Activated T-helper 17 cell treated with anti-CD3 and anti-CD28 coated beads, Interleukin-2, amount 50 U/mL, for 72 hours (primary cell): ENCODE results near the gene B3GALT2. TPM values are rescaled to one million over a fixed set of nuclear protein-coding genes. Genes with fewer than 3 reads are reported as not detected.
"Not testable (repeated sequence)": the region's sequence is repeated elsewhere in the genome, so short reads cannot be mapped to it uniquely, and the experiment has no call there.

Experiments
- ATAC-seq: fragments of 150-1000 bp; cut with Tn5 transposase; replicated peaks from 2 replicates; pipeline ENCODE4 v1.10.0; 2021; ENCODE audit warnings: mild to moderate bottlenecking, moderate library complexity
- H3K27ac Mint-ChIP-seq: one replicate; pipeline ENCODE4 v1.8.0; 2022; ENCODE audit warnings: mixed read lengths
- H3K27me3 Mint-ChIP-seq: one replicate; pipeline ENCODE4 v1.8.0; 2022; ENCODE audit warnings: mixed read lengths
- H3K36me3 Mint-ChIP-seq: one replicate; pipeline ENCODE4 v1.8.0; 2022; ENCODE audit warnings: low read depth, mild to moderate bottlenecking, mixed read lengths
- H3K4me1 Mint-ChIP-seq: one replicate; pipeline ENCODE4 v1.8.0; 2022; ENCODE audit warnings: mixed read lengths
- H3K4me3 Mint-ChIP-seq: one replicate; pipeline ENCODE4 v1.8.0; 2022; ENCODE audit warnings: mild to moderate bottlenecking, mixed read lengths
- H3K9me3 Mint-ChIP-seq: one replicate; pipeline ENCODE4 v1.8.0; 2022; ENCODE audit warnings: mixed read lengths
- total RNA-seq, 2 donors: library from RNA; stranded (reverse); gene quantifications; one replicate each; pipeline ENCODE4 v1.2.3, GENCODE V29; 2022

The B3GALT2 gene, protein sequence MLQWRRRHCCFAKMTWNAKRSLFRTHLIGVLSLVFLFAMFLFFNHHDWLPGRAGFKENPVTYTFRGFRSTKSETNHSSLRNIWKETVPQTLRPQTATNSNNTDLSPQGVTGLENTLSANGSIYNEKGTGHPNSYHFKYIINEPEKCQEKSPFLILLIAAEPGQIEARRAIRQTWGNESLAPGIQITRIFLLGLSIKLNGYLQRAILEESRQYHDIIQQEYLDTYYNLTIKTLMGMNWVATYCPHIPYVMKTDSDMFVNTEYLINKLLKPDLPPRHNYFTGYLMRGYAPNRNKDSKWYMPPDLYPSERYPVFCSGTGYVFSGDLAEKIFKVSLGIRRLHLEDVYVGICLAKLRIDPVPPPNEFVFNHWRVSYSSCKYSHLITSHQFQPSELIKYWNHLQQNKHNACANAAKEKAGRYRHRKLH
- 1 to 10 TPM; 1.4 to 1.8 TPM for total RNA-seq

DNA sequence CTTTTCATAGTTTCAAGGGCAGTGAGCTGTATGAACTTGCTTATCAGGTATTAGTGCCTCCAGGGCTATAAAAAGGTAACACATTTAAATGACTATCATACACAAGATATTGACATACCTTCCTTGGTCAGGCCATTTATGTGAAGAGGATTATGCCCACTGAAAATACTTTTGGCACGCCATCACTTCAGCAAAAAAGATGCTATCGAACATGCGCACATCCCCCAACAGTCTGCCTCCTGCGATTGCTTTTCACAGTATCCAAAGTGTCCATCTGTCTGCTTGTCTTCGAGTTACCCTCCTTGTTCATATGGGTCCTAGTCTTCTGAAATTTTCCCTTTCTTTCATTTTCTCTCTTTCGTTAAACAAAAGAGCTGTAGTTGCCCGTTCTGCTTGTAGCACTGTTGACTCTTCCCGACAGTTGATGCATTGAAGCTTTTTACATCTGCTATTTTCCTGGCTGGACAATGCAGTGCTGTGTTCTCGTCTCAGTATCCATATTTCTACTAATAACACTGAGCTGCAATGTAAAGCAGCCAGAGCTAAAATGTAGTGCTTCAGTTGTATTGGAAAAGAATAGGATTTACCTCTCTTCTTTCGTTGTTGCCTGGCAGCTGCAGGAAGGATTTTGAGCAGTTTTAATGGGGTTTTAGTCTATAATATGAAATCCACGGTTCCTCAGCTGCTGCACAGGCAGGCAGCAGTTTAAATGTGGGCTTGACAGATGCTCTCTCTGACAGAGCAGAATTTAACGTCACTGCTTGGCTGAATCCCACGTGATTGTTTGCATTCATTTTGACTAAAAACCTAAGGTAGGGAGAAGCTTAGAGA is at the start of gene B3GALT2:
Gene B3GALT2 (minus strand): TSS at position 713 of the 831 bp plus-strand sequence. CDS start 5,051 bp downstream, outside the sequence.
- peak; percentile 84 for ATAC-seq
- H3K4me3 Mint-ChIP-seq = peak within 1 kb of the TSS; percentile 84
- H3K27ac Mint-ChIP-seq = peak within 1 kb of the TSS; percentile 78
- H3K4me1 Mint-ChIP-seq = peaks cover 20% of the 10 kb centered on the region
- no peaks in the 10 kb centered on the region for H3K9me3 Mint-ChIP-seq
- peaks cover 34% of the 10 kb centered on the region for H3K36me3 Mint-ChIP-seq
- H3K27me3 Mint-ChIP-seq = no peaks in the 10 kb centered on the region

DNA sequence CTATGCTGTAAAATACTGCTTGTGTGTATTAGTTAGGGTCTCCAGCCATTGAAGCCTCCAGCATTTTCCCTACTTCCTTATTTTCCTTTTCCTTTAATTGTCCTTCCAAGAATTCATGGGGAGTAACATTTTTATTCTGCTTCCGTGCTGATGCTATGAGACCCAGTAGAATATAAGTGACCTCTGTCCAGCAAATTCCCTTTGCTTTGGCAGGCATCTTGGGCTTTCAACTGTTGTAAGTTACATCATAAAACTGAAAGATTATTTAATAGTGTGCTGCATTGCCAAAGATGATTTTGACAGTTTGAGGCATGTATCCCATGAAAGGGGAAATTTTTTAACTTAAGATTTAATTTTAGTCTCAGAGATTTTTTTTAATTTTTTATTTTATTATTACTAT is 48.1 kb upstream of the B3GALT2 start:
- peaks cover 13% of the 10 kb centered on the region for H3K4me1 Mint-ChIP-seq
- no peaks in the 10 kb centered on the region for H3K9me3 Mint-ChIP-seq
- ATAC-seq = no peak
- H3K27me3 Mint-ChIP-seq = no peaks in the 10 kb centered on the region
- no peak overlapping the region for H3K27ac Mint-ChIP-seq
- H3K4me3 Mint-ChIP-seq = no peak overlapping the region
- peaks cover 79% of the 10 kb centered on the region for H3K36me3 Mint-ChIP-seq

DNA sequence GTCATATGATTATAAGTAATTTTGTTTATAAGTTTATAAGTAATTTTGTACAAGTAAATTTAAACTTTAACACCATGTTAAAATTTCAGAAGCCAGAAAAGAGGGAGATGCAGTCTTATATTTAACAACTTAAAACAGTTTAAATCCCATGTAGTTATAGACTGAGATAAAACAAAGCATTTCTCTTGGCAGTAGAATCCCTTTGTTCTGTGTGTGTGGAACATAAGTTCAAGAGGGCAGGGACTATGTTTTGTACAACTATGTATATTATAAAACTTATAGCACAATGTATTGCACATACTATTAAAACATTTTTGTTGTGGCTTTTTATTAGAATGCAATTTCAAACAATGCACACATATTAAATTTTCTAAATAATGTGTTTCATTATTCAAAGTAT is 44.7 kb upstream of the B3GALT2 start:
- not testable (repeated sequence) for H3K4me3 Mint-ChIP-seq, ATAC-seq
- H3K36me3 Mint-ChIP-seq = peaks cover 73% of the 10 kb centered on the region

DNA sequence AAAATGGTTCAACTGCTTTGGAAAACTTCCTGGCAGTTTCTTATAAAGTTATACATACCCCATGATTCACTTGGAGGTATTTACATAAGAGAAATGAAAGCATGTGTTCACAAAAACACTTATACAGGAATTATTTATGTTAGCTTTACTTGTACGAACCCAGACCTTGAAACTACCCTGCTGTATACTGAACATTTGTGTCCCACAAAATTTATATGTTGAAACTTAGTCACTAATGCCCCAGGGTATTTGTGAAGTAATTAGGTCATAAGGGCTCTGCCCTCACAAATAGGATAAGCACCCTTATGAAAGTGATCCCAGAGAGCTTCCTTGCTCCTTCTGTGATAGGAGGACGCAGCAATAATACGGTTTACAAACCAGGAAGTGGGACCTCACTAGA is 42.7 kb upstream of the B3GALT2 start:
- Mint-ChIP-seq H3K4me1 (peaks cover 11% of the 10 kb centered on the region), H3K4me3 (no peak overlapping the region), H3K36me3 (peaks cover 73% of the 10 kb centered on the region), H3K27me3 (no peaks in the 10 kb centered on the region), H3K9me3 (no peaks in the 10 kb centered on the region), H3K27ac (no peak overlapping the region)
- ATAC-seq = no peak

More for the DNA sequence above, 44.7 kb upstream of the B3GALT2 start:
- H3K27ac Mint-ChIP-seq, H3K9me3 Mint-ChIP-seq, H3K4me1 Mint-ChIP-seq, H3K27me3 Mint-ChIP-seq: not testable (repeated sequence)

DNA sequence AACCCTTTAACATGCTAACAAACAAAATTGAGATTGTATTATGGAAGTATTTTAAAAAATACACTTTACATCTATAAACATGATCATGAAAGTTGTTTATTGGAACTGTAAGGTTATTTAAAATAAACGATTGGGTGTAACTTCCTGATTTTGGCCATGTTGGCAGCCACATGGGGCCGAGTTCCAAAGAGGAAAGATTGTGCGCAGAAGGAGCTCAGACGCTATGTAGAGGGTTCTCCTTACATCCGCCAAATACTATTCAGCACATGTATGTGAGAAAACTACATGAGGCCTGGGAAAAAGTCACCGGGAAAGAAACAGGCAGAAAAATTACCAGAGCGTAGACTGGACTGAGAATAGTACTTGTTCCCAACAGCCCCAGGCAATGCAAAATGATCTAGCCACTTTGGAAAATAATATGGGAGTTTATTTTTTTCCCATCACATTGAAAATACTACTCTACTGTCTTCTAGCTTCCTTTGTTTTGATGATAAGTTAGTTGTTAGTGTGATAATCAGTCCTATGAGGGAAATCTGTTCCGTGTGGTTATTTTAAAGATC is 35.7 kb upstream of the B3GALT2 start:
- no peaks in the 10 kb centered on the region for H3K9me3 Mint-ChIP-seq
- H3K27me3 Mint-ChIP-seq = no peaks in the 10 kb centered on the region
- no peak overlapping the region for H3K27ac Mint-ChIP-seq
- no peak for ATAC-seq
- peaks cover 21% of the 10 kb centered on the region for H3K4me1 Mint-ChIP-seq
- H3K36me3 Mint-ChIP-seq = peaks cover 83% of the 10 kb centered on the region
- no peak overlapping the region for H3K4me3 Mint-ChIP-seq

DNA sequence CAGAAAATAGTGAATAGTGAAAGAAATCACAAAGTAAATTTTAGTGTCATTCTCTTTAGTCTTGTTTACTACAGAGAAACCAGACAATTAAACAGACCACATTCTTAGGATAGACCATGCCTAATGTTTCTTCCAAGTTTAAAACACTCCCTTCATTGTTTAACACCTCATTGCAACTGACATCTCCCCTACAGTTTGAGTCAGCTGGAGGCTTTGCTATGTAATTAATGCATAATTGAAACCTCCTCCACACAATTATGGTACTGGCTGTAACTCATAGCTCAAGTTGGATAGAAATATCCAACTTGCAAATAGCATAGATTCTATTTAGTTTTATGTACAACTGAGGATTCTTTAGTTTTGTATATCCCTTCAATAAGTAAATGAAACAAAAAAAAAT is 35.2 kb upstream of the B3GALT2 start:
- no peak for ATAC-seq
- Mint-ChIP-seq H3K36me3 (peaks cover 83% of the 10 kb centered on the region), H3K9me3 (no peaks in the 10 kb centered on the region), H3K27ac (no peak overlapping the region), H3K4me1 (peaks cover 21% of the 10 kb centered on the region), H3K27me3 (no peaks in the 10 kb centered on the region), H3K4me3 (no peak overlapping the region)

DNA sequence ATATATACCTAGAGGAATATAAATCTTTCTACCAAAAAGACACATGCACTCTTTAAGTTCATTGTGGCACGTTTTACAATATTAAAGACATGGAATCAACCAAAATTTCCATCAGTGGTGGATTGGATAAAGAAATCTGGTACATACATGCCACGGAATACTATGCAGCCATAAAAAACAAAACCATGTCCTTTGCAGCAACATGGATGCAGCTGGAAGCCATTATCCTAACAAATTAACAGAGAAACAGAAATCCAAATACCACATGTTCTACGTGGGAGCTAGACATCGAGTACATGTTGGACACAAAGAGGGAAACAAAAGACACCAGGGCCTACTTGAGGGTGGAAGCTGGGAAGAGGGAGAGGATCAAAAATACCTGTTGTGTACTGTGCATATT is 33.0 kb upstream of the B3GALT2 start:
- Mint-ChIP-seq H3K9me3 (no peaks in the 10 kb centered on the region), H3K4me3 (no peak overlapping the region), H3K4me1 (peaks cover 10% of the 10 kb centered on the region), H3K36me3 (peaks cover 86% of the 10 kb centered on the region), H3K27me3 (no peaks in the 10 kb centered on the region), H3K27ac (no peak overlapping the region)
- no peak for ATAC-seq

DNA sequence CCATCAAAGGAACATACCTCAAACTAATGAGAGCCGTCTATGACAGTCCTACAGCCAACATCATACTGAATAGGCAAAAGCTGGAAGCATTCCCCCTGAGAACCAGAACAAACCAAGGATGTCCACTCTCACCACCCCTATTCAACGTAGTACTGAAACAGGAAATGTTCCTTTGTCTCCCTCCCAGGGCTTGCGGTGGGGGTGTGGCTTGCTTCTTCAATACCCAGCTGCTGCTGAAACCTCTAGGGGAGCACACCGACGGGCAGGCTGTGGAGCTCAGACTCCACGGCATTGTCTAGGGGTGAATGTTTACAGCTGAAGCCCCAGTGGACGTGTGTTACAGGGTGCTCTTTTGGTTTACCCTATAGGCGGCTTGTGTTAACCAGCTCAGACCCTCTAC is 30.5 kb upstream of the B3GALT2 start:
- Mint-ChIP-seq H3K4me3 (no peak overlapping the region), H3K27me3 (no peaks in the 10 kb centered on the region), H3K36me3 (peaks cover 86% of the 10 kb centered on the region), H3K9me3 (no peaks in the 10 kb centered on the region), H3K4me1 (peaks cover 7% of the 10 kb centered on the region), H3K27ac (no peak overlapping the region)
- ATAC-seq = no peak

DNA sequence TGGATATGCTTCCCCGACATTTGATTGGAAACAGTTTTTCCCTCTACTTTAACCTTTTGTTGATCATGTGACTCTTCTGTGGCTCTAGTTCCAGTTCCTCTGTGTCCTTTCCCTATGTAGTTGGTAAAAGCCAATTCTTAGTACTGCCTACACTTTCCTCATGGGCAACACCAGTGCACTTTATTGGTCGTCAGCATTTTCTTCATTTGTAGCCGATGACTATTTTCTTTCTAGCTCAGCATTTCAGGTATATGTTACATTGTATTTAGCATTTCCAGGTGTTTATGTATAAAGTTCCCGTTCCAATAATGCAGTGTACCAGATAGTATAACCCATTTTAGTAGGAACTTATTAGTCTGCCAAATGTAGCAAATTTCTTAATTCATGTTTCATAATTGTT is 27.6 kb upstream of the B3GALT2 start:
- peaks cover 14% of the 10 kb centered on the region for H3K4me1 Mint-ChIP-seq
- H3K9me3 Mint-ChIP-seq = no peaks in the 10 kb centered on the region
- peaks cover 92% of the 10 kb centered on the region for H3K36me3 Mint-ChIP-seq
- H3K4me3 Mint-ChIP-seq = no peak overlapping the region
- ATAC-seq = no peak
- no peak overlapping the region for H3K27ac Mint-ChIP-seq
- H3K27me3 Mint-ChIP-seq = no peaks in the 10 kb centered on the region

DNA sequence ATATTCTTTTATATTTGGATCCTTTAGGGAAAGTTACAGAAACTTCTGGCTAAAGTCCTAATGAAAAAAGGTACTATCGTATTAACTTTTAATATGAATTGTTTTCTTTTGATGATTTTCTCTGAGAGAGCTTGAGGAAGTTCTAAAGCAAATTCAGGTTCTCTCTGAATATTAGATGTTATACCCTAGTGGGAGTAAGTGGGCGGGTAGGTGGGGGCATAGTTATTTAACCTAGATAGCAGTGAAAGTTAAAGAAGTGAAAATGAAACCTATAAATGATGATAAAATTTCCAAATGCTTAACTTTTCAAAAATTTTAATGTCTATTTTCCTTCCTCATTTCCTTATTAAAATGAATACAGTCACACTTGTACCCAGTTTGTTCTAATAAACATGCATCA is 26.2 kb upstream of the B3GALT2 start:
- Mint-ChIP-seq H3K36me3 (peaks cover 92% of the 10 kb centered on the region), H3K27ac (no peak overlapping the region), H3K27me3 (no peaks in the 10 kb centered on the region), H3K9me3 (no peaks in the 10 kb centered on the region), H3K4me3 (no peak overlapping the region), H3K4me1 (peaks cover 14% of the 10 kb centered on the region)
- no peak for ATAC-seq

DNA sequence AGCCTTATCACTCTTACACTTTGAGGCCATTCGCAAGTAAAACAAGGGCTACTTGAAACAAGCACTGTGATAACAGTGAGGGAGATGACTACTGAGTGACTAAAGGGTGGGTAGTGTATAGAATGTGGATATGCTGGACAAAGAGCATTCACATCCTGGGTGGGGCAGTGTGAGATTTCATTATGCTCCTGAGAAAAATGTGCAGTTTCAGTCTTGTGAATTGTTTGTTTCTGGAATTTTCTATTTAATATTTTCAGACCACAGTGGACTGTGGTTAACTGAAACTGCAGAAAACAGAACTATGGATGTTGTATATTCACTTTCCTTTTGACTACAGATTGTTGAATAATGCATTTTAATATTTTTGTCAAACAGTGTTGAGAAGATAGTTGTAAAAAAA is 25.1 kb upstream of the B3GALT2 start:
- peaks cover 92% of the 10 kb centered on the region for H3K36me3 Mint-ChIP-seq
- no peaks in the 10 kb centered on the region for H3K27me3 Mint-ChIP-seq
- peak; percentile 86 for ATAC-seq
- peak overlapping the region; percentile 23 for H3K27ac Mint-ChIP-seq
- H3K9me3 Mint-ChIP-seq = no peaks in the 10 kb centered on the region
- H3K4me3 Mint-ChIP-seq = no peak overlapping the region
- H3K4me1 Mint-ChIP-seq = peaks cover 14% of the 10 kb centered on the region

DNA sequence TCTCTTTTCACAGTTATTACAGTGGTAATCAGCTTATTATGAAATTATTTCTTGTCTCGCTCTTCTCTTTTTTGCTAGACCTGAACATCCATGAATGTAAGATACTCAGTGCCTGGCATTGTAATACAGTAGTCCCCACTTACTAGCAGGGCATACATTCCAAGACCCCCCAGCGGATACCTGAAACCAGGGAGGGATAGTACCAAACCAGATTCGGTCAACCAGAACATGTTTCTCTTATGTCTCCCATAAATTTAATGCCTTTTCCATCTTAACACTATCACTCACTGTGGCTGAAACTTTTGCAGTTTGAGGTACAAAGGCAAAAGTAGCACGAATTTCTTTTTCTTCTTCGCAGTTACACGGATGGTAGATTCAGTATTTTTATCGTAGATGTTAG is 24.6 kb upstream of the B3GALT2 start:
- peaks cover 14% of the 10 kb centered on the region for H3K4me1 Mint-ChIP-seq
- H3K27ac Mint-ChIP-seq = peak overlapping the region; percentile 23
- H3K4me3 Mint-ChIP-seq = no peak overlapping the region
- no peaks in the 10 kb centered on the region for H3K27me3 Mint-ChIP-seq
- no peak for ATAC-seq
- H3K36me3 Mint-ChIP-seq = peaks cover 92% of the 10 kb centered on the region
- no peaks in the 10 kb centered on the region for H3K9me3 Mint-ChIP-seq

DNA sequence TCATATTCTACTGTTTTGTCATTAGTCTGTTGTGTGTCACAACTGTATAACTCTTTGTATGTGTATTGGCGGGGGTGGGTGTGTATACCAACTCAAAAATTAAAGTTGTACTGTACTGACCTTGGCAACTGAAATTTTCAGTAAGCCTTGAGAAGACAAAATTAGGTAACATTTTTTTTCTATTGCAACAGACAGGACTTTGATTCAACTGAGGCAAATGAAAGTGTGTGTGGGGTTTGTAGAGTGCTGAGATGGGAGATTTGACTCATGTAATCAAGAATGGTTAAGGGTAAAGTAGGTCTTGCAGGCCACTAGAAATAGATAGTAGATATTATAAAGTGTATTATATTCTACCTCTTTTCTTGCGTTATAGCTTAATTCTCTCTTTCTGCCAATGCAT is 14.6 kb upstream of the B3GALT2 start:
- no peak overlapping the region for H3K4me3 Mint-ChIP-seq
- H3K27me3 Mint-ChIP-seq = no peaks in the 10 kb centered on the region
- H3K27ac Mint-ChIP-seq = no peak overlapping the region
- H3K36me3 Mint-ChIP-seq = peaks cover 57% of the 10 kb centered on the region
- peaks cover 6% of the 10 kb centered on the region for H3K9me3 Mint-ChIP-seq
- H3K4me1 Mint-ChIP-seq = peaks cover 16% of the 10 kb centered on the region
- ATAC-seq = no peak

DNA sequence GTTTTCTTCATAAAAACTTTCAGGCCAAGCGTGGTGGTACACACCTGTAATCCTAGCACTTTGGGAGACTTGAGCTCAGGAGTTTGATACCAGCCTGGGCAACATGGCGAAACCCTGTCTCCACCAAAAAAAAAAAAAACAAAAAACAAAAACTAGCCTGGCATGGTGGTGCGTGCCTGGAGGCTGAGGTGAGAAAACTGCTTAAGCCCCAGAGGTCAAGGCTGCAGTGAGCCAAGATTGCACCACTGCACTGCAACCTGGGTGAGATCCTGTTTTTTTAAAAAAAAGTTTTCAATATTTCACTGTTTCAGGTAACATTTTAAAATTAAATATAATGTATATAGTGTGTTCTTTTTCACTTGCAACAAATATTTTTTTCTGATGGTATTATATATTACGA is 13.5 kb upstream of the B3GALT2 start:
- H3K36me3 Mint-ChIP-seq = peaks cover 54% of the 10 kb centered on the region
- no peaks in the 10 kb centered on the region for H3K27me3 Mint-ChIP-seq
- no peak overlapping the region for H3K27ac Mint-ChIP-seq
- no peaks in the 10 kb centered on the region for H3K9me3 Mint-ChIP-seq
- ATAC-seq = no peak
- peaks cover 24% of the 10 kb centered on the region for H3K4me1 Mint-ChIP-seq
- H3K4me3 Mint-ChIP-seq = no peak overlapping the region

DNA sequence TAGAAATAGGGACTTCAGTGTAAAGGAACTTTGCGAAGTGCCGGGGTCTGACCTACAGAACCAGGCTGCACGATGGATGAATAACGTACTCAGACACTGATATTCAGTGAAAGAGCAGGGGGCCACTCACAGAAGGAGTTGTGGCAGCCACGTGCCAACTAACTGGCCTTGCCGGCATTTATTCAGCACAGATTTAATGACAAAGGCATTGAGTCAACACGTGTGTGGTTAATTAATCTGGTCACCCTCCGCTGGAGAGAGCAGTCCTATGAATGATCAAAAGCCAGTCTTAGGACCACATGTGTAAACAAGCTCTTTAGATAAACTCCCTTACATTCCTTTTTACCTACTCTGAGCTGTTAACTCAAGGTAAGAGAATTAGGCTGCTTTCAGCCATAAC is 6.2 kb upstream of the B3GALT2 start:
- H3K4me3 Mint-ChIP-seq = no peak overlapping the region
- H3K36me3 Mint-ChIP-seq = peaks cover 46% of the 10 kb centered on the region
- no peaks in the 10 kb centered on the region for H3K9me3 Mint-ChIP-seq
- H3K27me3 Mint-ChIP-seq = no peaks in the 10 kb centered on the region
- no peak for ATAC-seq
- H3K4me1 Mint-ChIP-seq = peaks cover 17% of the 10 kb centered on the region
- H3K27ac Mint-ChIP-seq = no peak overlapping the region
